GM12872 (cell line): ENCODE measurements around the gene NCBP2L.

ENCODE experiments used
- CTCF ChIP-seq: IDR thresholded peaks from 3 replicates; pipeline ENCODE4 v1.5.1; 2011; ENCODE audit warnings: low read depth, mild to moderate bottlenecking, low read length, moderate library complexity; ENCODE audit not compliant: insufficient read depth

Gene NCBP2L

GRCh38 chrX:107831071-107831730 lies 53.7 kb downstream of the NCBP2L start:
- no peak for TF ChIP-seq CTCF

- TF ChIP-seq CTCF, result no peak
These were observed 57.0 kb downstream of the NCBP2L start for GRCh38 chrX:107834275-107835201.

GRCh38 chrX:107836958-107837357 lies 59.4 kb downstream of the NCBP2L start:
- TF ChIP-seq CTCF, result no peak

GRCh38 chrX:107840971-107841370 lies 63.4 kb downstream of the NCBP2L start:
- no peak for TF ChIP-seq CTCF

- TF ChIP-seq CTCF, result no peak
These were observed 65.3 kb downstream of the NCBP2L start for GRCh38 chrX:107842715-107843400.
